Activated CD4-positive, alpha-beta T cell treated with anti-CD3 and anti-CD28 coated beads, Interleukin-2, amount 50 U/mL, for 1 hour (primary cell): Measurements from ENCODE around the gene TFAM.

Experiments
- DNase-seq: peaks from one replicate; pipeline ENCODE4 v3.0.0-alpha.2; 2020

TFAM gene

DNA sequence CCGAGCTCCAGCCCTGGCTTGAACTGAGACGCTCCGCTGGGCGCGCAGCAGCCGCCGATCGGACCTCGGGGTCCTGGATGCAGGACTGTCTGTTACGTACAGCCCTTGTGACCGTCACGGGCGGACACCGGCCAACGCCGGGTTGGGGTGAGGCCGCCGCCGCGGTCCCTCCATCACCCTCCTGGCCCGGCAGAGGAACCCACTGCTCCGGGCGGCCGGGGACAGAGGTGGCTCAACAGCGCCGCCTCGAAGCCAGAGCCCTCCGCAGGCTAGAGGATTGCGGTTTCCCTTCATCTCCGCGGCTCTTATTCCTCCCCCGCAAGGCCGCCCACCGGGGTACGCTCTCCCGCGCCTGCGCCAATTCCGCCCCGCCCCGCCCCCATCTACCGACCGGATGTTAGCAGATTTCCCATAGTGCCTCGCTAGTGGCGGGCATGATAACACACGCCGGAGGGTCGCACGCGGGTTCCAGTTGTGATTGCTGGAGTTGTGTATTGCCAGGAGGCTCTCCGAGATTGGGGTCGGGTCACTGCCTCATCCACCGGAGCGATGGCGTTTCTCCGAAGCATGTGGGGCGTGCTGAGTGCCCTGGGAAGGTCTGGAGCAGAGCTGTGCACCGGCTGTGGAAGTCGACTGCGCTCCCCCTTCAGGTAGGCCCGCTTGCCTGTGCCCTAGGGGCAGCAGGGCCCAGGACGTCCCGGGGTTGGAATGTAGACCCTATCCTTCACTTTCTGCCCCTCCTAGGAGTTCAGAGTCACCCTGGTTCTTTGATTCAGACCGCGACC is at the start of gene TFAM:
Gene TFAM, plus strand, starts transcription at position 412 of the 785 bp plus-strand sequence. Its CDS starts 138 bp downstream, at position 550.
- peak; percentile 97 for DNase-seq

DNA sequence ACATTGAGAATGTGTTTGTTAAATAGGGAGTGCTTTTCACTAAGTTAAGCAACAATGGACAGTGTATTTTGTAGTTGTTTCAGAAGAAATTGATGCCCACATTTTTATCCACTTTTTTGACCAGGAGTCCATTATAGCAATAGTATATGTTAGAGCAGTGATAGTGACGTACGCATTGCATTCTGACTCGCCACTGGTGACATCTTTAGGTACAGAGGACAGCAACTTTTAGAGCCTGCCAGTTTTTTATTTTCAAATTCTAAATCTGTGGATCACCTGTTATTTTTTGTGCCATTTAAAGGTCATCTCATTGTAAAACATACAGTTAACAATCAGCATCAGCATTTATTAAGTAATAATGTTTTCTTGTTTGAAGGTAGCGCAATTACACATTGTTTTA is 49.0 kb upstream of the TFAM start:
- no peak for DNase-seq

DNA sequence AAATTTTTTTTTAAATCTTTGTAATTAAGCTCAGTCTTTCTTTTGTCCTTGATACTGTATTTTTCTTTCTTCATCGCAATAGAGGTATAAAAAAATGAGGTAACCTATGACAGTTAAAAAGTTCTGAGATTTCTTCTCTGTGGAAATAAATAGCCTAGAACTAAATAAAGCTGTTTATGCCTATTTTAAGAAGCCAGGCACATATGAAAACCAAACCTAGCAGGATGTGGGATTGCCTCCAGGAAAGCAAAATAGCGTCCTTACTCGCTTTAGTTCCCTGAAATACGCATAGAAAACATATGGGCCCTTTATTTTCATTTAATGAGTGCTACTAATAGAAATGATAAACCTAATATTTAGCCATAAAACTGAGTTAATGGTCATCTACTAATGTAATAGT is 43.8 kb upstream of the TFAM start:
- no peak for DNase-seq

DNA sequence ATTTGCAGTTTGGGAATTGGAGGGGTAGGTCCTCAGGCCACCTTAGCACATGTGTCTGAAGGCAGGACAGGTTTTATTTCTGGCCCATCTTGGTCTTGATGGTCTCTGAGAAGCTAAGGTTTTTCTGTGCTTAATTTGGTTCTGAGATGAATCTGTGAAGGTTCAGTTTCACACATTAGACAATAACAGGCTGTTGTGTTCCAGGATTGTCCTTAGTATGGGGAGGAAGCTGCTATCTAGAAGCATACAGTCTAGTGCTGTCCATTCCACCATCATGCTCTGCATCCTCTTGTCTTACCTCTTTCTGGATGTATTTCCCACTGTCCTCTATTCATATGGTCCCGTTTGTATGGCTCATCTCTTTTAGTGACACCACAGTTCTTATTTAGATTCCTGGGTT is 43.3 kb upstream of the TFAM start:
- DNase-seq = no peak

DNA sequence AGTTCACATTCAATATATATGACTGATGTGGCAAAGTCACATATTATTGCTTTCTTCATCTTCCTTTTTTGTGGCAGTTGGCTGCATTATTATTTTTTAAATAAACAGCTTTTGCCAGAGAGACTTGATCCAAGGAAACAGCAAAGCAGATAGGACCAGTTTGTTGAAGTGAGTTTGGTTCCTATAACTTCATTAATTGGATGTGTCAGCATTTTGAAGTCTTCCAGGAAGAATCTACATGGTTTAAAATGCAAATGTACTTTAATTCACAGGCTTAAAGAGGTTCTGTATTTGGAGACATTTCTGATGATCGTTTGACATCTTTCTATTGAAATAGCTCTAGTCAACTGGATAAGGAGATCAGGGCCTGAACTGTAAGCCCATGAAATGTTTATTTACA is 37.2 kb upstream of the TFAM start:
- DNase-seq = no peak

DNA sequence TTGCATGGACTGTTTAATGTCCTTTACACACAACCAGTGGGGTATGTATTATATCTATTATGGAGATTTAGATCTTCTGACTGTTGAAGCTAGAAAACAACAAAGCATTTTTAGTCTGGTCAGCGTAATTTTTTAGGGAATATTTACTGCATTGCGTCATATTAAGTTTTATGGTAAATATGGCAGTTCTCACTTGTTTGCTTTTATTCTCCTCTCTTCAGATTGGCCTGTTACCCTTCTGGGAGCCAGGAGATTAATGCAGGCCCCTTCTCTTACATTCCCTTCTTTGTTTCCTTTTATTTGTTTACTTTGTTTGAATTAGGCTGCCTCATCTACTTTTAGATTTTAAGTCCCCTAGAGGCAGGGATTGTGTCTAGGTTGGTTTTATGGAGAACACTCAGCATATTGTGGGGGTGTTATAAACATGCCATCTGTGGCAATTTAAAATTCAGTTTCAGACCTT is 36.6 kb upstream of the TFAM start:
- DNase-seq = no peak

DNA sequence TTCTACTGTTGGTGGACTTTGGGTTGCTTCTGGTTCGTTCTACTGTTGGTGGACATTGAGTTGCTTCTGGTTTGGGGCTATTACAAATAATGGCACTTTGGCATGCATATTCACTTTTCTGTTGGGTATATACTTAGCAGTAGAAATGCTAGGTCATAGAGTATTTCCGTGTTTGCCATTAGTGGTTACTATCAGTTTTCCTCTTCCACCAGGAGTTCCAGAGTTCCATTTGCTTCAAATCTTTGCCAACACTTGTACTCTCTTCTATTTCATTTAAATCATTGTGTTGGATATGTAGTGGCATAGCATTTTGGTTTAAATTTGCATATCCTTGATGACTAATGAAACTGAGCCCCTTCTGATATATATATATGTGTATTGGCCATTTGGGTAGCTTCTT is 35.2 kb upstream of the TFAM start:
- DNase-seq = no peak

DNA sequence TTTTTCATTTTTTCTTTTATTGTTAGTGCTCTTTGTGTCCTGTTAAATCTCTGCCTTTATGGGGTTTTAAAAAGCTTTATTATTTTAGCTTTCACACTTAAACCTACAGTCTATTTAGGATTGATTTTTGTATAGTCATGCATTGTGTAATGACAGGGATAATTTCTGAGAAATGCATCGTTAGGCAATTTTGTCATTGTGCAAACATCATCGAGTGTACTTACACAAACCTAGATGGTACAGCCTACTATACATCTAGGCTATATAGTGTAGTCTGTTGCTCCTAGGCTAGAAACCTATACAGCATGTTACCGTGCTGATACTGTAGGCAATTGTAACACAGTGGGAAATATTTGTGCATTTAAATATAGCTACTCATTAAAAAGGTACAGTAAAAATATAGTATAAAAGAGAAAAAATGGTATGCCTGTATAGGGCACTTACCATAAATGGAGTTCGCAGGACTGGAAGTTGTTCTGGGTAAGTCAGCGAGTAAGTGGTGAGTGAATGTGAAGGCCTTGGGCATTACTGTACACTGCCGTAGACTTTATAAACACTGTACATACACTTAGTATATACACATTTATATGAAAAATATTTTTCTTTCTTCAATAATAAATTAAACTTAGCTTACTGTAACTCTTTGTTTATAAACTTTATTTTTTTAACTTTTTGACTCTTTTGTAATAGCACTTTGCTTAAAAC is 34.4 kb upstream of the TFAM start:
- no peak for DNase-seq

DNA sequence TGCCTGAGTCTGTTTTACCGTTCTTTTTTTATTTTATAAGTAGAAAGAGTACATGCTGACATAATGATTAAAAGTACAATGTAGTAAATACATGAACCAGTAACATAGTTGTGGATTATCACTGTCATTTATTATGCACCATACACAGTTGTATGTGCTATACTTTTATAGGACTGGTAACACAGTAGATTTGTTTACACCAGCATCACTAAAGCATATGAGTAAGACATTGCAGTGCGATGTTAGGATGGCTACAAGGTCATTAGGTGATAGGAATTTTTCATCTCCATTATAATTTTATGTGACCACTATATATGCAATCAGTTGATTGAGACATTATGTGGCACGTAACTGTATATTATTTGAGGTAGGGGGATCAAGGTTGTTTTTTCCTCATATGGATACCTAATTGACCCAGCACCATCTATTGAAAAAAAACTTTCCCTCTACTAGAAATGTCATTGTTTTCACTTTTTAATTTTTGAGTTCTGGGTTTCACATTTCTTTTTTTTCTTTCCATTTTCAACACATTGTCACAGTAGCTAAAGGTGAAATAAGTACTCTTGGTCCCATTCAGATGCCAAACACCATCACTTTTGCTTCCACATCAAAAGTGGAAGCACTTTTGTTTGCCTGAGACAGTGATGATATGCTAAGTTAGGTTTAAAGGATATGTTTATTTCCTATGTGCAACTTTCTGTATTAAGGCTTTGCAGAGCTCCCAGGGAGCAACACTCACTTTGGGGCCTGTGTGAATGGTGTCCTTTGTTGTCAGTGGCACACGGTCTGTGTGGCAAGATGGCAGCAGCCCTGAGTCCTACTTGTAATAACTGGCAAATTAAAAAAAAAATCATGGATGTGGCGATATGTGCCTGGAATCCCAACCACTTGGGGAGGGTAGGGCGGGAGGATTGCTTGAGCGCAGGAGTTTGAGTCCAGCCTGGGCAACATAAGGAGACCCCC is 33.3 kb upstream of the TFAM start:
- DNase-seq = no peak

DNA sequence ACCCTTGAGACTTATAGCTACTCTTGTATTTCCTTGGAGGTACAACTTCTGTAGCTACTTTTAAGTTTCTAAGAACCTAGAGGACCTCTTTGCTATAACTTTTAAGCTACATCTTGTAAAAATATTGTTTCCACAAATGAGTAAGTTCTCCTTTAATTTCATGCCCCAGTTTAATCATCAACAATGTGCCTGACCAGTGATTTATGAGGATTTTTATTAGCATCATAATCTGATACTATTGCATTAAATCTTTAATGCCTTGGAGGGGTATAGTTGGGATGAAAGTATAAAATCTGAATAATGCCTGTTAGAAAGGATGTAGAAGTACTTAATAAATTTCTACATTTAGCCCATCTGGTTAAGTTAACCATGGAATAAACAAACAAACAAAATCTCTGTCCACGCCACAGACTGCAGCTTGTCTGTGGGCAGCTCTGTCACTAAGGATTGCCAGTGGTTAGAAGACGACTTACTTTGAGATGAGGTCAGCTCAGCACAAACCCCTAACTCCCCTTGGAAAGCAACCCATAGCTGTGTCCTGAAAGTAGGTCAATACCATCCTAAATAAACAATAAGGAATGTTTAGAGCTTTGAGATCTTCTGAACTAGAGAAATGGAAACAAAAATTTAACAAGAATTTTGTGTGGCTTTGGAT is 32.1 kb upstream of the TFAM start:
- no peak for DNase-seq

DNA sequence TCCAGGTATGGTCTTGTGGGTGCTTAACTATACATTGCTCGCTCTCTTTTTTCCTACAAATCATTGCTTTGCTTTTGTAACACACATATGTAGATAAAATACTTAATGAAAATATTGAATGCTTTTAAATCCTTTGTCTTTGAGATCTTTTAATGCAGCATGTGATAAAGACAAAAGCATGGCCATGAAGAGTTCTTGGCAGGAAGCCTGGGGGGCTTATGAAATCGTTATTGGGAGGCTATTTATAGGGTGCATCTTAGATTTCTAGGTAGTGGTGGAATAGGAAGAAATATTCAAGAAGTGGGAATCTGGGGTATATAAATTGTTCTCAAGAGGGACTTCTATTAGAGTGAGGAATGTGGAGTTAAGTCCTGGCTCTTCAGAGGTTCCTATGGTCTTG is 28.5 kb upstream of the TFAM start:
- no peak for DNase-seq

DNA sequence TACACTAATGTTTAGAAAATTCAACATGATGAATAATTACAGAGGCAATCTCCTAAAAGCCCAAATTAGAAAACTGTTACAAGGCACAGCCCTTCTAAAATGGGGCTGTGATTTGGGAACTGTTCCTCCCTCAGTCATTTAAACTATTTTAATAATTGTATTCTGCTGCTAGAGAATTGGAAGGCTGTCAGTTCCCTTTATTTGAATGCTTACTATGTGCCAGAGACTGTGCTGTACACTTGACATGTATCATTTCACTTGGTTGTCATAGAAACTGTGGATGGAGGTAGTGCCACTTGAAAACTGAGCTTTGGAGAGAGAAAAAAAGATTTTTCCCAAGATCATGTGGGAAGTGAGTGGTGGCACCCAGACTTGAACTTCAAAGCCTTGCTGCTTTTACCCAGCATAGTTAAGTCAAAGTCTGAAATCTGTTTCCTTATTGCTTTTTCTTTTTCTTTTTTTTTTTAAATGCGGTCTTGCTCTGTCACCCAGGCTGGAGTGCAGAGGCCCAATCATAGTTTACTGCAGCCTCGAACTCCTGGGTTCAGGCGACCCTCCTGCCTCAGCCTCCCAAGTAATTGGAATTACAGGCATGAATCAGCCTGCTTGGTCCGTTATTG is 26.8 kb upstream of the TFAM start:
- no peak for DNase-seq

DNA sequence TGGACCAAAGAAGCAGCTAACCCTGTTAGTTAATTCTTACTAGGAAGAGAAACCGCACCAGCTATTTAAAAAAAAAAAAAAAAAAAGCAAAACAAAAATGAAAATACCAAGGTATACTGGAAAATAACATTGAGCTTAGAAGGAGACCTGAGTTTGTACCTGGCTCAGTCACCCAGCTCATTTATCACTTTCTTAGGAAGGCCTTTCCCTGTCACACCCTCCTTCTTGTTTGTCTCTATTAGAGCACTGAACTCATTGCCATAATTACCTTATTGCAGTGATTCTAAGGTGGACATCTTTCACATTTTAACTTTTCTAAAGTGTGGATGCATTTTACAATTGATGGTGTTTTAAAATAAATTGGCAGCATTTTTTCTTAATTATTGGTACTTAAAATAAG is 26.3 kb upstream of the TFAM start:
- DNase-seq = no peak

DNA sequence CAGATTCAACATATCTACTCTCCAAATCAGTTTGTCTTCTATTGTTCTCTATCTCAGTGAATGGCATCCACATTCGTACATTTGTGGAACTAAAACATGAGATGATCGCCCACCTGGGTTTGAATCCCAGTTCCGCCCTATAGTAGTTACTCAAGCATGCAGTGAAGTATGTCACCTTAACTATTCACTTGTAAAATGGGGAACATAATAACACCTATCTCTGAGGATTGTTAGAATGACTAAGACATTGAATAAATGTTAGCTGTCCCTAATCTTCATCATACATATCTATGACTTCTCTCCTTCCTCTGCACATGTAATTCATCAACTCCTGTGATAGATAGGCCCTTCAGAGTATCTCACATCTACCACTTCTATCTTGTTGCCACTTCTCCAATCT is 25.7 kb upstream of the TFAM start:
- no peak for DNase-seq

DNA sequence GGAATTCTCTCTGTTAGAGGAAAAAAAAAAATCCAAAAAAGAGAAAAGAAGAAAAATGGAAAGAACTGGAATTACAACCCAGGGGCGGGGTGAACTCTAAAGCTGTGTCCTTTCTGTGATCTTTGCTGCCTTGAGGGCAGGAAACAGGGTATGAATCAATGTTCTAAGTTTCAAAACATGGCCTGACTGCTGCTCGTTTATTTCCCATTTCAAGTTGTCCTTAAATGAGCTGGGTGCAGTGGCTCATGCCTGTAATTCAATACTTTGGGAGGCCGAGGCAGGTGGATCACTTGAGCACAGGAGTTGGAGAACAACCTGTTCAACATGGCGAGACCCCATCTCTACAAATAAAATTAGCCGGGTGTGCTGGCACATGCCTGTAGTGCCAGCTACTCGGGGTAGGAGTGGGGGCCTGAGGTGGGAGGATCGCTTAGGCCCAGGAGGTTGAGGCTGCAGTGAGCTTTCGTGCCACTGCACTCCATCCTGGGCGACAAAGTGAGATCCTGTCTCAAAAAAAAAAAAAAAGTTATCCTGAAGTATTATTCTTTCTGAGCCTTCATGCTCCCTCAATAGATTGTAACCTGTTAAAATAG is 24.7 kb upstream of the TFAM start:
- DNase-seq = no peak

DNA sequence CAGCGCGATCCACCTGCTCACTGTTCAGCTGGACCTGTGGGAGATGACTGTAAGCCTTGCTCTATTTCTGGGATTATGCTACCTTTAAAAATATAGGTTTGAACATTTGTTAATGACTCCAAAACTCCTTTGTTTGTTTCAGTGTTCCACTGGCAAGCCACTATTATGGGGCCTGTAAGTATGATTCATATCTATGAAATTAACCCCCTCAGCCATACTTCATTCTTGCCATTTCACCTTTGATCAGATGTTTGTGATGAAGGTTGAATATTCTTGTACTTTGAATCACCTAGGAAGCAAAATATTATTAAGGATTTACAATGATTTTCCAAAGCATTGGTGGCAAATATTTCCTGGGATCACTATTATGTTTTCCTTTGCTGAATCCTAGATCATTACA is 23.9 kb upstream of the TFAM start:
- no peak for DNase-seq

DNA sequence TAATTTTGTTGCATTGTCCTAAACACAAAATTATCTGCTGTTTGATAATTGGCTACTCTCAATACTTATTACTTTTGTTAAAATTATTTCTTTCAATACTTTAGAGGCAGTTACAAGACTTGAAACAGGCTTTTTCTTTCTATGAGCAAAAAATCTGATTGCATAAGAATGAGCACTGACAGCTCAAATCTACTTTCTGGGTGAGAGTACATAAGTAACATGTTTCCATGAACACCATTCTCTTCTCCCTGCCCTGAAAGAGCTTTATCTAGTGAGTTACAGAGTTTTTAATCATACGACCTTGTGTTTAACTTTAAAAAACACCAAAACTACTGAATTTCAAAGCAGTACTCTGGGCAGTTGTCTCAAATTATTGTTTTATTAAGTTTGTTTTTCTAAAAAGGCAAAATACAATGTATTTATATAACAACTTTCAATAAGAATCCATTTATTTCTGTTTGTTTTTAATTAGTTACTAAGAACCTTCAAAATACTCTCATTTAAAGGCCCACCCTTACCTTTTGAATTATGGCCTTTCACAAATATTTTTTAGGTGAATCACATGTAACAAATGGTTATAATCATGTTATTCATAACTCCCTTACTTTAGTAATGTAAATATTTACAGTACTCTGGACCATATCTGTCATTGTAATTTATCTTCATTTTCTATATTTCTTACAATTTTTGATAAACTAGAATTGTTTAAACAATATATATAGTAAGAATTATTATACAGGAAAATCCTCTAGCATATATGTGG is 23.0 kb upstream of the TFAM start:
- no peak for DNase-seq

DNA sequence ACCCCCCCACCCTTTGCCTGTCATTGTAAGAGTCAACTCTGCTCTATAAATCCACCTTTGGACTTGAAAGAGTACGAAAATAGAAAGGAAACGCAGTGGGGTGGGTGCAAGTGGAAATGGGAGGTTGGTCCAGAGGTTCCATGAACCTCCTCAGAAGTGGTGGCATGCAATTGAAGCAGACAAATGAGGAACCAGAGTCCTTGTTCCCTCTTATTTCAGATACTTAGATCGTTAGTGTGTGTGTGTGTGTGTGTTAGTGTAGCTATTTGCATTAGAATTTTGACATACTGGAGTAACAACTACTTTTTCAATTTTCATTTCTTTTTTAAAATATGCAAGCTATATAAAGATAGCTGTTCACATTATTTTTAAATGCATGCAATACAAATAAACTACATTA is 18.1 kb upstream of the TFAM start:
- DNase-seq = no peak

DNA sequence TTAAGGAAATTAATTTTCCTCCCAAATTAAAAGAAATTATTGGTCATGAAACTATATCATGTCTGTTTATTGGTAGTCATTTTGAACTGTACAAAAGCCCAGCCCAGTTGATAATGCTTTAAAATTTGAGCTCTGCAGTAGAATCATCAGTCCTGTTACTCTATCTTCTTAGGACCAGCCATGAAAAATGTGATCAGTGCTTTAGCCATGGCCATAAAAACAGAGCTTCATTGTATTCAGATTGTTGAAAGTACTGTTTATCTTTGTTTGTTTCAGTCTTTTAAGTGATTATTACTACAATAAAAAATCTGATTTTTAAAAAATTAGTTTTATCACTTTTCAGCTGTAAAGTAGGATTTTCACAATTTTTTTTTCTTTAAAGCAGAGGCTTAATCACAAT is 13.7 kb upstream of the TFAM start:
- DNase-seq = no peak

DNA sequence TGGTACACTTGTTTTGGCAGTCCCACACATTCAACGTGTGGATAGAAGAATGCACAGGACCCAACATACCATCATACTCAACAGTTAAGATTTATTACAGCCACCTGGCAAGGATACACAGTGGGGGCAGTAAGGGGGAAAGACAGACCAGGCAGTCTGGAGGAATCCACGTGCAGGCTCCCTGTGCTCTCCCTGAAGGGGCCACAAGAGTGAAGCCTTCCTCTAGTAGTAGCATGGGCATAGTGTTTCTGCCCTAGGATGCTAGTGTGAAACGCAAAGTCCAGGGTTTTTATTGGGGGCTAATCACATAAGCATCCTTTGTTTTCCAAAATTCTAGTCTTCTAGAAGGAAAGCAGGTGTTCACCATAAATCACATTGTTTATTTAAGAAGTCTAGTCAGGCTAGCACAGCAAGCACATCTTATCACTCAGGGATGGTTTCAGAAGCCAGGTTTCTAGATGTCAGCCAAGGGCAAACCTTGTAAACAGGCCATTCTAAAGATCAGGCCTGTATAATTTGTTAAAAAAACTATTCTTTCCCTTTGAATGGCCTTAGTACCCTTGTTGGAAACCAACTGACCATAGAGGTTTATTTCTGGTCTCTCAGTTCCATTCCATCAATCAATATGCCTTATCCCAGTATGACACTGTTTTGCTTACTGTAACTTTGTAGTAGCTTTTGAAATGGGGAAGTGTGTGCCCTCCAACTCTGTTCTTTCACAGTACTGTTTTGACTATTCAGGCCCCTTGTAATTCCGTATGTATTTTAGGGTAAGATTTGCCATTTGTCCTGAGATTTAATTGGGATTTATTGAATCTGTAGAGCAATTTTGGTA is 12.4 kb upstream of the TFAM start:
- DNase-seq = no peak
